Upper lobe of right lung (tissue), 1 donor: ENCODE data around the gene ATP1B1. TPM values are rescaled to one million over a fixed set of nuclear protein-coding genes. Genes with fewer than 3 reads are reported as not detected.

Experiments used
- ATAC-seq: fragments of 200-7000 bp; cut with Tn5 transposase; one replicate; pipeline ENCODE4 v1.9.1; 2020; ENCODE audit warnings: mild to moderate bottlenecking, moderate library complexity
- DNase-seq: peaks from one replicate; pipeline ENCODE4 v3.0.0-alpha.2; 2020
- H3K27ac ChIP-seq: fragments of 200-600 bp; one replicate; pipeline ENCODE4 v1.8.0; 2022
- H3K27me3 ChIP-seq: fragments of 200-600 bp; one replicate; pipeline ENCODE4 v1.8.0; 2022; ENCODE audit warnings: mild to moderate bottlenecking
- H3K36me3 ChIP-seq: fragments of 200-600 bp; one replicate; pipeline ENCODE4 v1.8.0; 2022
- H3K4me1 ChIP-seq: fragments of 200-600 bp; one replicate; pipeline ENCODE4 v1.8.0; 2022
- H3K4me3 ChIP-seq: fragments of 200-600 bp; one replicate; pipeline ENCODE4 v1.8.0; 2022; ENCODE audit warnings: mild to moderate bottlenecking
- H3K9me3 ChIP-seq: fragments of 200-600 bp; one replicate; pipeline ENCODE4 v1.8.0; 2022
- CTCF ChIP-seq: fragments of 200-600 bp; IDR thresholded peaks from one replicate; pipeline ENCODE4 v1.8.0; 2022; ENCODE audit warnings: antibody characterized with exemption
- intact Hi-C: fragments of 100-400 bp; cut with DNase I; formaldehyde crosslinking; loops from one replicate; pipeline ENCODE4 v1.11.0; 2022
- total RNA-seq: library from RNA; stranded (reverse); fragmentation: NEBNext Ultra II Directional; extraction: Animal tissue kit (Norgen Biotek cat#: 25700); gene quantifications from one replicate; pipeline ENCODE4 v1.2.1, GENCODE V29; 2021
- donor health status: DM: no; HTN: yes; CAD: no; lungs with severe emphysema.

ATP1B1 gene
- total RNA-seq, 1 donor from 2014 or later: 192 TPM

DNA sequence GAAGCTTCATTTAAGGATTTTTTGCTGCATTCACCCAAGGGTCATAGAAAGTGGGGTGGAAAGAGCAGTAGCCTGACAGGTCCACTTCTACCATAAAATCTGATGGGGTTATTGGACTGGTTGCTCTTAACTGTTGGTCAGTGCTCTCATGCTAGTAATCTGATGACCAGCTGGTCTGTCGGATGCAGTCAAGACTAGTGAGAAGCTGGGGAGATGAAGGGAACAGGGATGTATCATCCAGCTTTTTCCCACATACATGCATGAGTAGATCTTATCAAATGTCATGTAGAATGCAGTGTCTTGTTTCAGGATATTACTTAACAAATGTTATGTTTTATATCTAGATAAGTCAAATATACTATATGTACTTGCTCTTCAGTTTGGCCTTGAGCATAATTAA lies 11.1 kb downstream of the ATP1B1 start:
- H3K4me3 ChIP-seq: no peak overlapping the region
- DNase-seq: no peak
- intact Hi-C loops: no loop called here
- H3K27ac ChIP-seq: no peak overlapping the region
- TF ChIP-seq CTCF: no peak
- H3K36me3 ChIP-seq: peaks cover 15% of the 10 kb centered on the region
- peaks cover 27% of the 10 kb centered on the region for H3K4me1 ChIP-seq
- no peaks in the 10 kb centered on the region for H3K27me3 ChIP-seq
- ATAC-seq: no peak
- no peaks in the 10 kb centered on the region for H3K9me3 ChIP-seq

GRCh38 chr1:169118227-169118626 lies 11.7 kb downstream of the ATP1B1 start:
- no peak overlapping the region for H3K27ac ChIP-seq
- peaks cover 9% of the 10 kb centered on the region for H3K36me3 ChIP-seq

GRCh38 chr1:169119405-169119804 lies 12.9 kb downstream of the ATP1B1 start:
- intact Hi-C loops: no loop called here
- DNase-seq (no peak), ATAC-seq (no peak)
- Histone ChIP-seq H3K9me3 (no peaks in the 10 kb centered on the region), H3K27ac (no peak overlapping the region), H3K36me3 (peaks cover 5% of the 10 kb centered on the region), H3K27me3 (no peaks in the 10 kb centered on the region), H3K4me1 (peaks cover 27% of the 10 kb centered on the region), H3K4me3 (no peak overlapping the region)
- no peak for TF ChIP-seq CTCF

More at GRCh38 chr1:169118227-169118626, 11.7 kb downstream of the ATP1B1 start:
- Histone ChIP-seq H3K4me3 (no peak overlapping the region), H3K4me1 (peaks cover 27% of the 10 kb centered on the region), H3K9me3 (no peaks in the 10 kb centered on the region), H3K27me3 (no peaks in the 10 kb centered on the region)
- intact Hi-C loops: no loop called here
- TF ChIP-seq CTCF: no peak
- DNase-seq: no peak
- no peak for ATAC-seq

GRCh38 chr1:169120066-169120465 lies 13.6 kb downstream of the ATP1B1 start:
- Histone ChIP-seq H3K27me3 (no peaks in the 10 kb centered on the region), H3K4me1 (peaks cover 27% of the 10 kb centered on the region), H3K36me3 (peaks cover 5% of the 10 kb centered on the region), H3K9me3 (no peaks in the 10 kb centered on the region), H3K27ac (no peak overlapping the region), H3K4me3 (no peak overlapping the region)
- TF ChIP-seq CTCF: no peak
- intact Hi-C loops: no loop called here
- ATAC-seq (no peak), DNase-seq (no peak)

DNA sequence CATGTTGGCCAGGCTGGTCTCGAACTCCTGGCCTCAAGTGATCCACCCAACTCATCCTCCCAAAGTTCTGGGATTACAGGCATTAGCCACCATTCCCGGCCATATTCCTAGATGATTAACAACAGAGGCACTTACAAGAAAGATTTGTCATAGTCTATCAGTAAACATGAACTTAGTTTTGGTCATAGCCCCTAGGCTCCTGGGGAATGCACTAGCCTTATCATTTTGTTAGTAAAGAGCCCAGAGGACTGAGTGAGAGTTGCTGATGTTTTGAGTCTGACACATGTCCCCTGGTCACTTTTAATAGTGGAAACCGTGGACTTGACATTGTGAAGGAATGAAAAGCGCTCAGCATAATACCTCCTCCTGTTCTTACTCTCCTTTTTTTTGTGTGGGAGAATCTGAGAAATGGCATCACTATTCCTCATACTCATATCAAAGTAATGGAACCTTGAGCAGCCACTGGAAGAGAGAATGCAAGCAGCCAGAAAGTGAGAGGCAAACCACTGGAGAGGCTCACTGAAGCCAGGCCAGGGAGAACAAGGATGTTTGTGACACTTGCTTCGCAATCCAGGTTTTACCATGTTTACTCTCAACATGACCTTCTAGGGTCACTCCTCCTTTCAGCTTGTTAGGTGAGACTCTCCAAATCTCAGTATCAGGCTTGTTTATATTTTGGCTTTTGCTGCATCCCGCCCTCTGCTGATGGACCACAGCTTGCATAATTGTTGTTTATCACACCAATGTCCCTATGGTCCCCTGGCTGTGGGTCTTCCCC lies 14.8 kb downstream of the ATP1B1 start:
- H3K27me3 ChIP-seq: no peaks in the 10 kb centered on the region
- no peak overlapping the region for H3K27ac ChIP-seq
- ATAC-seq (no peak), DNase-seq (no peak)
- H3K36me3 ChIP-seq: peaks cover 14% of the 10 kb centered on the region
- no peak for TF ChIP-seq CTCF
- no peak overlapping the region for H3K4me3 ChIP-seq
- intact Hi-C loops: no loop called here
- peaks cover 15% of the 10 kb centered on the region for H3K4me1 ChIP-seq
- no peaks in the 10 kb centered on the region for H3K9me3 ChIP-seq
